HepG2 (cell line): Measurements from ENCODE around the gene SPRED2. TPM values are rescaled to one million over a fixed set of nuclear protein-coding genes. Genes with fewer than 3 reads are reported as not detected.

ENCODE experiments used
- ADNP ChIP-seq: sonication (generic); formaldehyde crosslinking; IDR thresholded peaks from 2 replicates; pipeline ENCODE4 v1.4.0; 2020; ENCODE audit warnings: missing genetic modification reagents
- ATF7 ChIP-seq, 2 experiments: fragments of 450-650 bp in 1 of 2; sonication (generic) in 1 of 2; formaldehyde crosslinking in 1 of 2; IDR thresholded peaks; 2 replicates each; pipeline versions ENCODE4 v1.4.0 to v1.6.1; 2016 to 2020; ENCODE audit warnings: antibody characterized with exemption in 1 of 2, mild to moderate bottlenecking in 1 of 2, missing genetic modification reagents in 1 of 2
- ELK4 ChIP-seq: sonication (generic); formaldehyde crosslinking; IDR thresholded peaks from 2 replicates; pipeline ENCODE4 v1.9.0; 2021; ENCODE audit warnings: missing genetic modification reagents, borderline replicate concordance
- HBP1 ChIP-seq: IDR thresholded peaks from 2 replicates; pipeline ENCODE4 v1.6.1; 2016; ENCODE audit warnings: low read depth, control low read depth
- HMGXB4 ChIP-seq, 2 experiments: sonication (generic) in 1 of 2; formaldehyde crosslinking in 1 of 2; IDR thresholded peaks; 2 replicates each; pipeline versions ENCODE4 v1.4.0 to v1.6.1; 2018 to 2020; ENCODE audit warnings: missing genetic modification reagents in 2 of 2, borderline replicate concordance in 1 of 2, low read depth in 1 of 2, mild to moderate bottlenecking in 1 of 2, missing biosample characterization in 1 of 2
- HNF4A ChIP-seq: sonication (generic); formaldehyde crosslinking; IDR thresholded peaks from 2 replicates; pipeline ENCODE4 v1.4.0; 2020; ENCODE audit warnings: missing genetic modification reagents
- MTA1 ChIP-seq: sonication (generic); formaldehyde crosslinking; IDR thresholded peaks from 2 replicates; pipeline ENCODE4 v1.4.0; 2020; ENCODE audit warnings: missing genetic modification reagents, mild to moderate bottlenecking, borderline replicate concordance
- NFKB2 ChIP-seq: sonication (generic); formaldehyde crosslinking; IDR thresholded peaks from 2 replicates; pipeline ENCODE4 v1.4.0; 2020; ENCODE audit warnings: missing genetic modification reagents, borderline replicate concordance
- POLR2A ChIP-seq, 2 experiments: IDR thresholded peaks; 2 replicates each; pipeline ENCODE4 v1.6.1; 2011; ENCODE audit warnings: low read depth in 2 of 2, low read length in 2 of 2, mild to moderate bottlenecking in 1 of 2, moderate library complexity in 1 of 2; ENCODE audit not compliant: insufficient read depth in 1 of 2
- POLR2AphosphoS2 ChIP-seq: IDR thresholded peaks from 2 replicates; pipeline ENCODE4 v1.6.1; 2011; ENCODE audit warnings: low read depth, low read length, improper control_type of control experiment
- TBX3 ChIP-seq: fragments of 450-650 bp; IDR thresholded peaks from 2 replicates; pipeline ENCODE4 v1.6.1; 2017; ENCODE audit warnings: antibody characterized with exemption, mild to moderate bottlenecking, inconsistent platforms, borderline replicate concordance
- THAP11 ChIP-seq: IDR thresholded peaks from 2 replicates; pipeline ENCODE4 v1.6.1; 2016; ENCODE audit warnings: missing biosample characterization, missing genetic modification reagents
- ZKSCAN5 ChIP-seq: sonication (generic); formaldehyde crosslinking; IDR thresholded peaks from 2 replicates; pipeline ENCODE4 v1.5.1; 2020; ENCODE audit warnings: mild to moderate bottlenecking, missing genetic modification reagents
- ZNF317 ChIP-seq: sonication (generic); formaldehyde crosslinking; IDR thresholded peaks from 2 replicates; pipeline ENCODE4 v1.5.0; 2020; ENCODE audit warnings: mild to moderate bottlenecking, missing genetic modification reagents
- ZNF34 ChIP-seq: sonication (generic); formaldehyde crosslinking; IDR thresholded peaks from 2 replicates; pipeline ENCODE4 v1.4.0; 2020; ENCODE audit warnings: mild to moderate bottlenecking, missing genetic modification reagents, borderline replicate concordance
- ZNF382 ChIP-seq: sonication (generic); formaldehyde crosslinking; IDR thresholded peaks from 2 replicates; pipeline ENCODE4 v1.5.0; 2020; ENCODE audit warnings: missing genetic modification reagents, mild to moderate bottlenecking, borderline replicate concordance
- ZNF747 ChIP-seq: sonication (generic); formaldehyde crosslinking; IDR thresholded peaks from 2 replicates; pipeline ENCODE4 v1.8.1; 2023; ENCODE audit warnings: missing genetic modification reagents, mild to moderate bottlenecking, borderline replicate concordance
- ZNF841 ChIP-seq: sonication (generic); formaldehyde crosslinking; IDR thresholded peaks from 2 replicates; pipeline ENCODE4 v1.8.1; 2023; ENCODE audit warnings: missing genetic modification reagents, borderline replicate concordance
- polyA plus RNA-seq, 8 experiments: library from polyadenylated mRNA; depleted of rRNA in 3 of 8; stranded (reverse) in 7 of 8; unstranded in 1 of 8; fragments of >200 nt; fragmentation: Illumina TruSeq in 4 of 8; extraction: Trizol in 4 of 8; gene quantifications; 2 replicates each; pipeline versions ENCODE4 v1.2.1 to v1.2.3, GENCODE V29; 2011 to 2016; ENCODE audit warnings: low read depth in 4 of 8, missing spikeins in 1 of 8, mixed read lengths in 1 of 8; ENCODE audit not compliant: insufficient read depth in 1 of 8
- total RNA-seq, 5 experiments: library from RNA; depleted of rRNA; stranded (reverse); fragments of >200 nt; fragmentation: Illumina TruSeq; extraction: Trizol; gene quantifications; 2 replicates each; pipeline ENCODE4 v1.2.3, GENCODE V29; 2016; ENCODE audit warnings: low read depth in 1 of 5
- TF ChIP-seq, protein P1 (sequence below): sonication (generic); formaldehyde crosslinking; IDR thresholded peaks from 2 replicates; pipeline ENCODE4 v1.4.0; 2020; ENCODE audit warnings: missing genetic modification reagents
- TF ChIP-seq, protein P2 (sequence below): sonication (generic); formaldehyde crosslinking; IDR thresholded peaks from 2 replicates; pipeline ENCODE4 v1.5.0; 2020; ENCODE audit warnings: mild to moderate bottlenecking, missing genetic modification reagents, moderate library complexity
- TF ChIP-seq, protein P3 (sequence below): sonication (generic); formaldehyde crosslinking; IDR thresholded peaks from 2 replicates; pipeline ENCODE4 v1.5.1; 2020; ENCODE audit warnings: missing genetic modification reagents, mild to moderate bottlenecking, borderline replicate concordance

Gene SPRED2
- total and polyA plus RNA-seq, 2 of the 13 experiments (the other 11 are each of a cell fraction or from before 2014, with no cell fraction given), result 13.0 to 37.0 TPM

- no peak for TF ChIP-seq ADNP (CRISPR knock-in tag)
- TF ChIP-seq, protein P1, sequence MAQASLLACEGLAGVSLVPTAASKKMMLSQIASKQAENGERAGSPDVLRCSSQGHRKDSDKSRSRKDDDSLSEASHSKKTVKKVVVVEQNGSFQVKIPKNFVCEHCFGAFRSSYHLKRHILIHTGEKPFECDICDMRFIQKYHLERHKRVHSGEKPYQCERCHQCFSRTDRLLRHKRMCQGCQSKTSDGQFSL (CRISPR knock-in tag), result peak; percentile 97
- no peak for TF ChIP-seq ZNF841 (CRISPR knock-in tag)
- TF ChIP-seq ZKSCAN5 (CRISPR knock-in tag), result no peak
- TF ChIP-seq MTA1, result peak; percentile 66; the same call in 1 of the 2 replicates
- peak; percentile 38; the same call in 1 of the 2 replicates for TF ChIP-seq HBP1
- TF ChIP-seq ZNF382 (CRISPR knock-in tag), result no peak
- TF ChIP-seq, protein P2, sequence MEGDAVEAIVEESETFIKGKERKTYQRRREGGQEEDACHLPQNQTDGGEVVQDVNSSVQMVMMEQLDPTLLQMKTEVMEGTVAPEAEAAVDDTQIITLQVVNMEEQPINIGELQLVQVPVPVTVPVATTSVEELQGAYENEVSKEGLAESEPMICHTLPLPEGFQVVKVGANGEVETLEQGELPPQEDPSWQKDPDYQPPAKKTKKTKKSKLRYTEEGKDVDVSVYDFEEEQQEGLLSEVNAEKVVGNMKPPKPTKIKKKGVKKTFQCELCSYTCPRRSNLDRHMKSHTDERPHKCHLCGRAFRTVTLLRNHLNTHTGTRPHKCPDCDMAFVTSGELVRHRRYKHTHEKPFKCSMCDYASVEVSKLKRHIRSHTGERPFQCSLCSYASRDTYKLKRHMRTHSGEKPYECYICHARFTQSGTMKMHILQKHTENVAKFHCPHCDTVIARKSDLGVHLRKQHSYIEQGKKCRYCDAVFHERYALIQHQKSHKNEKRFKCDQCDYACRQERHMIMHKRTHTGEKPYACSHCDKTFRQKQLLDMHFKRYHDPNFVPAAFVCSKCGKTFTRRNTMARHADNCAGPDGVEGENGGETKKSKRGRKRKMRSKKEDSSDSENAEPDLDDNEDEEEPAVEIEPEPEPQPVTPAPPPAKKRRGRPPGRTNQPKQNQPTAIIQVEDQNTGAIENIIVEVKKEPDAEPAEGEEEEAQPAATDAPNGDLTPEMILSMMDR, result peak; percentile 69
- TF ChIP-seq ZNF747 (CRISPR knock-in tag), result no peak; the same call in 1 of the 2 replicates
- TF ChIP-seq ELK4, result 0 out of 2 replicates have a peak, but pooled peaks have one; percentile 35
- peak; percentile 37; the same call in 1 of the 2 replicates for TF ChIP-seq ZNF34 (CRISPR knock-in tag)
- TF ChIP-seq, protein P3, sequence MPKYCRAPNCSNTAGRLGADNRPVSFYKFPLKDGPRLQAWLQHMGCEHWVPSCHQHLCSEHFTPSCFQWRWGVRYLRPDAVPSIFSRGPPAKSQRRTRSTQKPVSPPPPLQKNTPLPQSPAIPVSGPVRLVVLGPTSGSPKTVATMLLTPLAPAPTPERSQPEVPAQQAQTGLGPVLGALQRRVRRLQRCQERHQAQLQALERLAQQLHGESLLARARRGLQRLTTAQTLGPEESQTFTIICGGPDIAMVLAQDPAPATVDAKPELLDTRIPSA (CRISPR knock-in tag), result peak; percentile 86; the same call in 1 of the 2 replicates
- no peak; the same call in 1 of the 2 replicates for TF ChIP-seq POLR2AphosphoS2
- TF ChIP-seq THAP11 (CRISPR knock-in tag), result peak; percentile 78
- TF ChIP-seq ATF7 (IDR thresholded peaks at IDR 0.05), result no peak
- no peak for TF ChIP-seq ATF7 (CRISPR knock-in tag; IDR thresholded peaks at IDR 0.05)
- TF ChIP-seq TBX3, result no peak
- TF ChIP-seq HMGXB4 (CRISPR knock-in tag; IDR thresholded peaks at IDR 0.05; ENCODE audit: borderline replicate concordance in 1 of 2, low read depth in 1 of 2), result peak in 1 of 2 experiments; percentile 86; a peak in 2 of 4 replicates
- peak; percentile 57; the same call in 1 of the 2 replicates for TF ChIP-seq HNF4A (CRISPR knock-in tag)
- peak; percentile 80; the same call in 1 of the 2 replicates for TF ChIP-seq NFKB2 (CRISPR knock-in tag)
- TF ChIP-seq ZNF317 (CRISPR knock-in tag), result peak; percentile 66
- peak; percentile 55 to 70; a peak in 3 of 4 replicates for TF ChIP-seq POLR2A (IDR thresholded peaks at IDR 0.05; ENCODE audit: insufficient read depth in 1 of 2, low read depth in 2 of 2, low read length in 2 of 2)
Observed at GRCh38 chr2:65435625-65436168, 3.3 kb upstream of the SPRED2 start (continued).
